Tibial artery (tissue), 4 donors: ENCODE results near the gene ARHGAP28.

Experiments
- DNase-seq, 2 donors: peaks; one replicate each; pipeline ENCODE4 v3.0.0-alpha.2; 2019
- H3K27ac ChIP-seq, 2 donors: fragments of 200-600 bp; sonication (generic) in 1 of 2; 1 replicate in 1 of 2; 2 replicates in 1 of 2; pipeline ENCODE4 v1.5.1; 2018 to 2019; ENCODE audit warnings: mild to moderate bottlenecking in 1 of 2
- H3K27me3 ChIP-seq, 2 donors: fragments of 200-600 bp; sonication (generic) in 1 of 2; one replicate each; pipeline versions ENCODE4 v1.5.1 to v1.6.0; 2016 to 2019
- H3K36me3 ChIP-seq, 3 donors: fragments of 200-600 bp; sonication (generic) in 2 of 3; one replicate each; pipeline ENCODE4 v1.5.1; 2016 to 2019; ENCODE audit warnings: mild to moderate bottlenecking in 2 of 3
- H3K4me1 ChIP-seq, 4 donors: fragments of 200-600 bp; sonication (generic) in 2 of 4; 1 replicate in 3 of 4; 2 replicates in 1 of 4; pipeline ENCODE4 v1.5.1; 2016 to 2019
- H3K4me3 ChIP-seq, 2 donors: fragments of 200-600 bp; sonication (generic) in 1 of 2; 1 replicate in 1 of 2; 2 replicates in 1 of 2; pipeline ENCODE4 v1.5.1; 2018 to 2019; ENCODE audit warnings: mild to moderate bottlenecking in 2 of 2
- H3K9me3 ChIP-seq, 3 donors: fragments of 200-600 bp; sonication (generic) in 1 of 3; one replicate each; pipeline ENCODE4 v1.5.1; 2016 to 2019
- intact Hi-C: fragments of 100-400 bp; cut with DNase I; formaldehyde crosslinking; loops from one replicate; pipeline ENCODE4 v1.15.0; 2023; ENCODE audit warnings: low total_unique reads
- TF ChIP-seq, protein P1 (sequence below), 2 experiments: fragments of 200-600 bp in 1 of 2; fragments of 450-650 bp in 1 of 2; IDR thresholded peaks; one replicate each; pipeline ENCODE4 v1.5.1; 2017 to 2019; ENCODE audit warnings: antibody characterized with exemption in 2 of 2, mild to moderate bottlenecking in 1 of 2, moderate library complexity in 1 of 2

The ARHGAP28 gene, protein sequence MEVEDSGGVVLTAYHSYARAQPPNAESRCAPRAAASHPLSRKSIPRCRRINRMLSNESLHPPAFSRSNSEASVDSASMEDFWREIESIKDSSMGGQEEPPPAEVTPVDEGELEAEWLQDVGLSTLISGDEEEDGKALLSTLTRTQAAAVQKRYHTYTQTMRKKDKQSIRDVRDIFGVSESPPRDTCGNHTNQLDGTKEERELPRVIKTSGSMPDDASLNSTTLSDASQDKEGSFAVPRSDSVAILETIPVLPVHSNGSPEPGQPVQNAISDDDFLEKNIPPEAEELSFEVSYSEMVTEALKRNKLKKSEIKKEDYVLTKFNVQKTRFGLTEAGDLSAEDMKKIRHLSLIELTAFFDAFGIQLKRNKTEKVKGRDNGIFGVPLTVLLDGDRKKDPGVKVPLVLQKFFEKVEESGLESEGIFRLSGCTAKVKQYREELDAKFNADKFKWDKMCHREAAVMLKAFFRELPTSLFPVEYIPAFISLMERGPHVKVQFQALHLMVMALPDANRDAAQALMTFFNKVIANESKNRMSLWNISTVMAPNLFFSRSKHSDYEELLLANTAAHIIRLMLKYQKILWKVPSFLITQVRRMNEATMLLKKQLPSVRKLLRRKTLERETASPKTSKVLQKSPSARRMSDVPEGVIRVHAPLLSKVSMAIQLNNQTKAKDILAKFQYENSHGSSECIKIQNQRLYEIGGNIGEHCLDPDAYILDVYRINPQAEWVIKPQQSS

DNA sequence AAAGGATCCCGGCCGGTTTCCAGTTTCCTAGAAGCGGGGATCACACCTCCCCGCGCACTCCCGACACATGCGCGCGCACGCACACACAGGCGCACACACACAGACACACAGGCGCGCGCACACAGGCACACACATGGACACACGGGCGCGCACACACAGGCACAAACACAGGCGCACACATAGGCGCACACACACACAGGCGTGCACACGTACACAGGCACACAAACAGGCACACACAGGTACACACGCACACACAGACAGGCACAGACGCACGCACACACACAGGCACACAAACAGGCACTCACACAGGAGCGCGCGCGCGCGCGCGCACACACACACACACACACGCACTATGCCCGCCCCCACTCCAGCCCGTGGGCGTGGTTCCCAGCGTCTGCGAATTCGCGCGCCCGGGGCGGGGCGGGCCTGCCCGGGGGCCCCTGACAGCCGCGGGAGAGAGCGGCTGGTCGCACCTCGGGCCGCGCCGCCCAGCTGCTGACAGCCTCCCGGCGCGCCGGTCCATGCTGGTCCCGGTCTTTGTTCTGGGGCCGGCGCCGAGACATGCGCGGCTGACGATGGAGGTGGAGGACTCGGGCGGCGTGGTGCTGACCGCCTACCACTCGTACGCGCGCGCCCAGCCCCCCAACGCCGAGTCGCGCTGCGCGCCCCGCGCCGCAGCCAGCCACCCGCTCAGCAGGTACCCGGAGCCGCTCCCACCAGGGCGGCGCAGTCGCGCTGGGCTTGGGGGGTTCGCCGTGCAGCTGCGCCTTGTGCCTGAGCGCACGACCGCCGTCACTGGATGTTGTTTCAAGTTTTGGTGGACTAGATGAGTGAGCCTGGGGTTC lies at the start of gene ARHGAP28:
TSS of gene ARHGAP28 (plus strand) at position 470 of the 845 bp plus-strand sequence. CDS start at position 576, 106 bp downstream.
- intact Hi-C loops, result no loop called here
- H3K27me3 ChIP-seq, result peaks cover 0 to 5% of the 10 kb centered on the region in 2 donors
- TF ChIP-seq, protein P1, sequence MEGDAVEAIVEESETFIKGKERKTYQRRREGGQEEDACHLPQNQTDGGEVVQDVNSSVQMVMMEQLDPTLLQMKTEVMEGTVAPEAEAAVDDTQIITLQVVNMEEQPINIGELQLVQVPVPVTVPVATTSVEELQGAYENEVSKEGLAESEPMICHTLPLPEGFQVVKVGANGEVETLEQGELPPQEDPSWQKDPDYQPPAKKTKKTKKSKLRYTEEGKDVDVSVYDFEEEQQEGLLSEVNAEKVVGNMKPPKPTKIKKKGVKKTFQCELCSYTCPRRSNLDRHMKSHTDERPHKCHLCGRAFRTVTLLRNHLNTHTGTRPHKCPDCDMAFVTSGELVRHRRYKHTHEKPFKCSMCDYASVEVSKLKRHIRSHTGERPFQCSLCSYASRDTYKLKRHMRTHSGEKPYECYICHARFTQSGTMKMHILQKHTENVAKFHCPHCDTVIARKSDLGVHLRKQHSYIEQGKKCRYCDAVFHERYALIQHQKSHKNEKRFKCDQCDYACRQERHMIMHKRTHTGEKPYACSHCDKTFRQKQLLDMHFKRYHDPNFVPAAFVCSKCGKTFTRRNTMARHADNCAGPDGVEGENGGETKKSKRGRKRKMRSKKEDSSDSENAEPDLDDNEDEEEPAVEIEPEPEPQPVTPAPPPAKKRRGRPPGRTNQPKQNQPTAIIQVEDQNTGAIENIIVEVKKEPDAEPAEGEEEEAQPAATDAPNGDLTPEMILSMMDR (IDR thresholded peaks at IDR 0.05), result no peak
- peak within 1 kb of the TSS in 1 of 2 donors; percentile 17 for H3K27ac ChIP-seq
- H3K4me1 ChIP-seq, result peaks cover 0 to 9% (median 1%) of the 10 kb centered on the region in 4 donors
- DNase-seq, result peak; percentile 58 to 76
- no peaks in the 10 kb centered on the region for H3K9me3 ChIP-seq
- no peaks in the 10 kb centered on the region for H3K36me3 ChIP-seq
- H3K4me3 ChIP-seq, result peak within 1 kb of the TSS; percentile 48 to 61

DNA sequence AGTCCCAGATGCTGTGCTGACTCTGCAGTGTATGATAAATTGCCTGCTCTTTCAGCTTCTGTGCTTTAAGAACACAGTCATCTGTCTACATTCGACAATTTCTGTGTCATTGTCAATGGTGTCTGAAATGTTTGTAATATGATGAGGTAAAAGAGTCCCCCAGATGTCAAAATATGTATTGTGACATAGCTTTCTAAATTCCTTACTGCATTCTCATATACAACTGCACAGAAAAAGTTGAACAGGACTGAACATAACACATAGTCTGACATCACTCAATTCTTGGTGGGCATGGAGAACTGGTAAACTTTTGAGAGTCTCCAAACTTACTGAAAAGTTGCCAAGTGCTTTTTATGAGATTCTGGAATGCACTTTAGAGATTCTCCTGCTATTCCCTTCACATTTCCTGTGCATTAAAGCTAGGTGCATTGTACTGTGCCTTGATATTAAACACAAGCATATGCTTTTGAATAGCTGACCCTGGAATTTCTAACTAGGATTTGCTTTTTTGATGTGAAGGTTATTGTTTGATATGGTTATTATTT lies 48.1 kb upstream of the ARHGAP28 start:
- no peak overlapping the region for H3K27ac ChIP-seq
- no peak overlapping the region for H3K4me3 ChIP-seq
- no peak for DNase-seq
- H3K9me3 ChIP-seq, result no peaks in the 10 kb centered on the region
- no peaks in the 10 kb centered on the region for H3K27me3 ChIP-seq
- intact Hi-C loops, result no loop called here
- TF ChIP-seq, protein P1 (IDR thresholded peaks at IDR 0.05), result no peak
- H3K36me3 ChIP-seq, result no peaks in the 10 kb centered on the region
- no peaks in the 10 kb centered on the region for H3K4me1 ChIP-seq

DNA sequence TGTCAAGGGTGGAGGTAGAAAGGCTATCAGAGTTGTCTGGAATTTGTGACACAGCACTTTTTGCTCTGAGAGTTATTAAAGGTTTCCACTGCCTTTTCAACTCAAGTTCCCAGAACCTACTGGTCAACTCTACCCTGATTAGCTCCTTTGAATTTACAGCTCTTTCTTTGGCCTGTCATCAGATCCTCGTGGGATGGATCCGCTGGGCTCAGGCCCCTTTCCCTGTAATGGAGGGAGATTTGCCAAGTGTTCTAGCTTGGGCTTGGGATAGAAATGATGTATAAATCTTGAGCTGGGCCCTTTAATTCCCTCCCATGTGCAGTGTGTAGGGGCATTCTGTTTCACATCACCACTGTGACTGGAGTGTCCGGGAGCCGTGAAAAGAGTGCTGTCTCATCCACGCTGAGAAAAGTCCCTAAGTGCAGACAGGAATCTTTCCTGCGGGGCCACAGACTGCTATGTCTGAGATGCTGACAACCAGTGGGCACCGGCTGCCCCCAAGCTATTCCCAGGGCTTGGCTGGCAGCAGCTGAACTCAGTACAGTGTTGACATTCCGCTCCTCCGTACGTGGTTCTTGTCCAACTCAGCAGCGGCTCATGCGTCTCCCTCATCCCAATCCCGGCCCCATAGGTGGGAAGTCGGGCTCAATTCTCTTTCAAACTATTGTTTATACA lies 46.9 kb upstream of the ARHGAP28 start:
- Histone ChIP-seq H3K4me1 (no peaks in the 10 kb centered on the region), H3K36me3 (no peaks in the 10 kb centered on the region), H3K4me3 (no peak overlapping the region), H3K27ac (no peak overlapping the region), H3K9me3 (no peaks in the 10 kb centered on the region), H3K27me3 (no peaks in the 10 kb centered on the region)
- no peak for DNase-seq
- TF ChIP-seq, protein P1 (IDR thresholded peaks at IDR 0.05), result no peak
- intact Hi-C loops, result no loop called here

DNA sequence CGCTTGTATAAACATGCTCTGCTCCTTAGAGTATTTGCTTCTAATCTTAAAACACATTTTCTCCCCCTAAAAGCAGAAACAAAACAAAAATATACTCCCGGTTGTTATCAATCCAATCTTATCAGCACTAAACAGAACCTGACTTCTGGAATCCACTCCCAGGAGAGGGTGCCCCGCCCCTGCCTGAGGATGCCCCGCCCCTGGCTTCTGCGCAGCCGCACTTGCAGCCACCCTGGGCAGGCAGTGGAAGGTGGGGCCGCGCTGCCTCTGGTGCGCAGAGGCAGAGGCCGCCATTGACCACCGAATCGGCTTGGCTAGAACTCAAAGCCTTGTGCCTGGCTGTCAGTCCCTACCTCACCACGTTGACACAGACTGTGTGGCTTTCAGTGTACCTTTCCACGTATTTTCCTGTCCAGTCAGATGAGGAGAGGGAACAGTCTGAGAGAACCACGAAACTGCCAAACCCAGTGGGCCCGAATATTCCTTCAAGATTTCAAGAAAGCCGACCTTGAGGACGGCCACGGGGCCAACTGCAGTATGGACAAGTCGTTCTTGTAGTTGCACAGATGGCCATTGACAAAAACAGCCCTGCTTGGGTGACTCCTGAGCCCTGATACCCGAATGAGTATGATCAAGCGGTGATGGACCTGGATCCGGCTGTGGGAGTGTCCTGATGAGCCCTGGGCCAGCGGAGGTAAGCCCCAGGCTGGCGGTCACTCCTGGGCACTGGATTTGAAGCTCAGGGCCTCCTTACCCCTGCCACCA lies 46.2 kb upstream of the ARHGAP28 start:
- Histone ChIP-seq H3K4me3 (no peak overlapping the region), H3K4me1 (no peaks in the 10 kb centered on the region), H3K27me3 (no peaks in the 10 kb centered on the region), H3K27ac (no peak overlapping the region), H3K9me3 (no peaks in the 10 kb centered on the region), H3K36me3 (no peaks in the 10 kb centered on the region)
- no peak for DNase-seq
- intact Hi-C loops, result no loop called here
- TF ChIP-seq, protein P1 (IDR thresholded peaks at IDR 0.05), result no peak
